GM12878 (cell line): ENCODE data around the gene RAPGEF1. TPM values are rescaled to one million over a fixed set of nuclear protein-coding genes. Genes with fewer than 3 reads are reported as not detected.

ENCODE experiments used
- DPF2 ChIP-seq: fragments of 450-650 bp; IDR thresholded peaks from 2 replicates; pipeline ENCODE4 v1.6.1; 2017; ENCODE audit warnings: mild to moderate bottlenecking
- IRF4 ChIP-seq: IDR thresholded peaks from 2 replicates; pipeline ENCODE4 v1.6.1; 2011; ENCODE audit warnings: low read depth, low read length
- JUND ChIP-seq: IDR thresholded peaks from 2 replicates; pipeline ENCODE4 v1.6.1; 2012; ENCODE audit warnings: low read depth, mild to moderate bottlenecking, low read length, improper control_type of control experiment, moderate library complexity
- MTA2 ChIP-seq: fragments of 450-650 bp; IDR thresholded peaks from 2 replicates; pipeline ENCODE4 v1.6.1; 2016; ENCODE audit warnings: low read depth, mild to moderate bottlenecking, moderate library complexity
- MYC ChIP-seq: IDR thresholded peaks from 2 replicates; pipeline ENCODE4 v1.6.1; 2011; ENCODE audit warnings: mild to moderate bottlenecking, low read length, moderate library complexity, inconsistent platforms; ENCODE audit not compliant: insufficient read depth, insufficient replicate concordance, insufficient read length, severe bottlenecking
- NFIC ChIP-seq: IDR thresholded peaks from 2 replicates; pipeline ENCODE4 v1.6.1; 2012; ENCODE audit warnings: low read depth, mild to moderate bottlenecking, inconsistent platforms, low read length, moderate library complexity
- PAX5 ChIP-seq: IDR thresholded peaks from 2 replicates; pipeline ENCODE4 v1.6.1; 2011; ENCODE audit warnings: low read depth, low read length, borderline replicate concordance
- POLR2AphosphoS2 ChIP-seq: IDR thresholded peaks from 2 replicates; pipeline ENCODE4 v1.6.1; 2011; ENCODE audit warnings: low read depth, mild to moderate bottlenecking, low read length, improper control_type of control experiment, moderate library complexity
- RBBP5 ChIP-seq: fragments of 200-600 bp; sonication (generic); conservative IDR thresholded peaks from 2 replicates; pipeline ENCODE4 v1.6.1; 2016
- SIN3A ChIP-seq: IDR thresholded peaks from 2 replicates; pipeline ENCODE4 v1.6.1; 2012; ENCODE audit warnings: low read depth, low read length, improper control_type of control experiment
- SIX5 ChIP-seq: IDR thresholded peaks from 2 replicates; pipeline ENCODE4 v1.6.1; 2011; ENCODE audit warnings: mild to moderate bottlenecking, low read depth, low read length, moderate library complexity; ENCODE audit not compliant: severe bottlenecking
- SP1 ChIP-seq: IDR thresholded peaks from one replicate; pipeline ENCODE4 v1.6.1; 2011; ENCODE audit warnings: low read depth, low read length
- TCF12 ChIP-seq: IDR thresholded peaks from 2 replicates; pipeline ENCODE4 v1.6.1; 2011; ENCODE audit warnings: low read depth, mild to moderate bottlenecking, low read length
- ZNF24 ChIP-seq: fragments of 450-650 bp; IDR thresholded peaks from 2 replicates; pipeline ENCODE4 v1.6.1; 2017; ENCODE audit warnings: antibody characterized with exemption, mild to moderate bottlenecking
- polyA plus RNA-seq, 11 experiments: library from polyadenylated mRNA; depleted of rRNA in 4 of 11; unstranded in 6 of 11; stranded (reverse) in 5 of 11; fragments of >200 nt; fragmentation: Nextera tagmentation in 4 of 11; fragmentation: Illumina TruSeq in 1 of 11; extraction: Ambion mirVana in 4 of 11; extraction: Trizol in 1 of 11; gene quantifications; 1 replicate in 1 of 11; 2 replicates in 10 of 11; pipeline versions ENCODE4 v1.2.1 to v1.2.3, GENCODE V29; 2011 to 2016; ENCODE audit warnings: inconsistent platforms in 2 of 11, missing spikeins in 2 of 11, low read depth in 1 of 11
- total RNA-seq, 4 experiments: library from RNA; depleted of rRNA in 3 of 4; stranded (reverse); fragments of >200 nt in 3 of 4; fragmentation: Illumina TruSeq in 1 of 4; extraction: Trizol in 1 of 4; gene quantifications; 2 replicates each; pipeline versions ENCODE4 v1.2.1 to v1.2.3, GENCODE V29; 2013 to 2021
- TF ChIP-seq, protein P1 (sequence below): fragments of 150-350 bp; IDR thresholded peaks from 2 replicates; pipeline ENCODE4 v1.6.1; 2014; ENCODE audit warnings: mild to moderate bottlenecking, low read depth, low read length
- TF ChIP-seq, protein P2 (sequence below): IDR thresholded peaks from 2 replicates; pipeline ENCODE4 v1.6.1; 2011; ENCODE audit warnings: borderline replicate concordance, low read depth, mild to moderate bottlenecking, moderate library complexity, low read length; ENCODE audit not compliant: insufficient read depth, poor library complexity, severe bottlenecking
- TF ChIP-seq, protein P3 (sequence below): IDR thresholded peaks from 2 replicates; pipeline ENCODE4 v1.6.1; 2012; ENCODE audit warnings: low read depth, low read length, improper control_type of control experiment
- TF ChIP-seq, protein P4 (sequence below): IDR thresholded peaks from 2 replicates; pipeline ENCODE4 v1.6.1; 2012; ENCODE audit warnings: improper control_type of control experiment, low read depth, low read length; ENCODE audit not compliant: insufficient replicate concordance
- TF ChIP-seq, protein P5 (sequence below): fragments of 150-350 bp; IDR thresholded peaks from 2 replicates; pipeline ENCODE4 v1.6.1; 2016; ENCODE audit warnings: low read depth, low read length

Gene RAPGEF1
- total and polyA plus RNA-seq, 10 of the 15 experiments (the other 5 are each of a cell fraction or from before 2014, with no cell fraction given) = 0.42 to 113 (median 45.9) TPM

DNA sequence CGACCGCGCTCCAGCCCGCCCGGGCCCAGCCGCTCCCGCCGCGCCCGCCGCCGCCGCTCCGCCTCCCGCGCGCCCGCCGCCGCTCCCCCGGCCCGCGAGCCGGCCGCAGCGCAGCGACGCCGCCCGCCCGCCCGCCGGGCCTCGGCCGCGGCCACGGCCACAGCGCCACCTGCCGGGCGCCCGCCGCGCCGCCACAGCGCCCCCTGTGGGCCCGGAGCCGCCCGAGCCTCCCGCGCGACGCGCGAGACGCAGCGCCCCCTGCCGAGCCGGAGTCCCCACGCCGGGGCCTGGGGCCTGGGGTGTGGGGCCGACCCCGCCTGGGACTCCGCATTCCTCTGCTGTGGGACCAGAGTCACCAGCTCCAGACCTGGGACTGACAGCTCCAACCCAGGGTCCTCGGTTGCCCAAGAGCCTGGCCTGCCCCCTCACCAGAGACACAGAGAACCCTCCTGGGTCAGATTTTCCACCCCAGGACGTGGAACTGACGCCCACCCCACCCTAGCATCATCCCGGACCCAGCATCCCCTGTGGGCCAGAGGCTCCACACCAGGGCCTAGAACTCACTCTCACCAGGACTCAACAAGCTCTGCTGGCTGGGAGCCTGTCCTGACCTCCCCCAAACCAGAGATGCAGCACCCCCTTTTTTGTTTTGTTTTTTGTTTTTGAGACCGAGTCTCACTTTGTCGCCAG, at the start of gene RAPGEF1 (continued):
- TF ChIP-seq, protein P1, sequence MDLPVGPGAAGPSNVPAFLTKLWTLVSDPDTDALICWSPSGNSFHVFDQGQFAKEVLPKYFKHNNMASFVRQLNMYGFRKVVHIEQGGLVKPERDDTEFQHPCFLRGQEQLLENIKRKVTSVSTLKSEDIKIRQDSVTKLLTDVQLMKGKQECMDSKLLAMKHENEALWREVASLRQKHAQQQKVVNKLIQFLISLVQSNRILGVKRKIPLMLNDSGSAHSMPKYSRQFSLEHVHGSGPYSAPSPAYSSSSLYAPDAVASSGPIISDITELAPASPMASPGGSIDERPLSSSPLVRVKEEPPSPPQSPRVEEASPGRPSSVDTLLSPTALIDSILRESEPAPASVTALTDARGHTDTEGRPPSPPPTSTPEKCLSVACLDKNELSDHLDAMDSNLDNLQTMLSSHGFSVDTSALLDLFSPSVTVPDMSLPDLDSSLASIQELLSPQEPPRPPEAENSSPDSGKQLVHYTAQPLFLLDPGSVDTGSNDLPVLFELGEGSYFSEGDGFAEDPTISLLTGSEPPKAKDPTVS = no peak
- peak; percentile 56; the same call in 1 of the 2 replicates for TF ChIP-seq SIN3A
- TF ChIP-seq NFIC = no peak
- no peak for TF ChIP-seq SP1
- no peak for TF ChIP-seq PAX5
- TF ChIP-seq, protein P2, sequence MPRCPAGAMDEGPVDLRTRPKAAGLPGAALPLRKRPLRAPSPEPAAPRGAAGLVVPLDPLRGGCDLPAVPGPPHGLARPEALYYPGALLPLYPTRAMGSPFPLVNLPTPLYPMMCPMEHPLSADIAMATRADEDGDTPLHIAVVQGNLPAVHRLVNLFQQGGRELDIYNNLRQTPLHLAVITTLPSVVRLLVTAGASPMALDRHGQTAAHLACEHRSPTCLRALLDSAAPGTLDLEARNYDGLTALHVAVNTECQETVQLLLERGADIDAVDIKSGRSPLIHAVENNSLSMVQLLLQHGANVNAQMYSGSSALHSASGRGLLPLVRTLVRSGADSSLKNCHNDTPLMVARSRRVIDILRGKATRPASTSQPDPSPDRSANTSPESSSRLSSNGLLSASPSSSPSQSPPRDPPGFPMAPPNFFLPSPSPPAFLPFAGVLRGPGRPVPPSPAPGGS = no peak
- TF ChIP-seq POLR2AphosphoS2 = no peak
- no peak for TF ChIP-seq DPF2
- TF ChIP-seq, protein P3, sequence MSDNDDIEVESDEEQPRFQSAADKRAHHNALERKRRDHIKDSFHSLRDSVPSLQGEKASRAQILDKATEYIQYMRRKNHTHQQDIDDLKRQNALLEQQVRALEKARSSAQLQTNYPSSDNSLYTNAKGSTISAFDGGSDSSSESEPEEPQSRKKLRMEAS = no peak
- TF ChIP-seq ZNF24 = no peak
- no peak for TF ChIP-seq RBBP5
- TF ChIP-seq SIX5 = no peak
- no peak for TF ChIP-seq MTA2
- no peak for TF ChIP-seq JUND
- no peak for TF ChIP-seq TCF12
- TF ChIP-seq IRF4 = no peak
- TF ChIP-seq, protein P4, sequence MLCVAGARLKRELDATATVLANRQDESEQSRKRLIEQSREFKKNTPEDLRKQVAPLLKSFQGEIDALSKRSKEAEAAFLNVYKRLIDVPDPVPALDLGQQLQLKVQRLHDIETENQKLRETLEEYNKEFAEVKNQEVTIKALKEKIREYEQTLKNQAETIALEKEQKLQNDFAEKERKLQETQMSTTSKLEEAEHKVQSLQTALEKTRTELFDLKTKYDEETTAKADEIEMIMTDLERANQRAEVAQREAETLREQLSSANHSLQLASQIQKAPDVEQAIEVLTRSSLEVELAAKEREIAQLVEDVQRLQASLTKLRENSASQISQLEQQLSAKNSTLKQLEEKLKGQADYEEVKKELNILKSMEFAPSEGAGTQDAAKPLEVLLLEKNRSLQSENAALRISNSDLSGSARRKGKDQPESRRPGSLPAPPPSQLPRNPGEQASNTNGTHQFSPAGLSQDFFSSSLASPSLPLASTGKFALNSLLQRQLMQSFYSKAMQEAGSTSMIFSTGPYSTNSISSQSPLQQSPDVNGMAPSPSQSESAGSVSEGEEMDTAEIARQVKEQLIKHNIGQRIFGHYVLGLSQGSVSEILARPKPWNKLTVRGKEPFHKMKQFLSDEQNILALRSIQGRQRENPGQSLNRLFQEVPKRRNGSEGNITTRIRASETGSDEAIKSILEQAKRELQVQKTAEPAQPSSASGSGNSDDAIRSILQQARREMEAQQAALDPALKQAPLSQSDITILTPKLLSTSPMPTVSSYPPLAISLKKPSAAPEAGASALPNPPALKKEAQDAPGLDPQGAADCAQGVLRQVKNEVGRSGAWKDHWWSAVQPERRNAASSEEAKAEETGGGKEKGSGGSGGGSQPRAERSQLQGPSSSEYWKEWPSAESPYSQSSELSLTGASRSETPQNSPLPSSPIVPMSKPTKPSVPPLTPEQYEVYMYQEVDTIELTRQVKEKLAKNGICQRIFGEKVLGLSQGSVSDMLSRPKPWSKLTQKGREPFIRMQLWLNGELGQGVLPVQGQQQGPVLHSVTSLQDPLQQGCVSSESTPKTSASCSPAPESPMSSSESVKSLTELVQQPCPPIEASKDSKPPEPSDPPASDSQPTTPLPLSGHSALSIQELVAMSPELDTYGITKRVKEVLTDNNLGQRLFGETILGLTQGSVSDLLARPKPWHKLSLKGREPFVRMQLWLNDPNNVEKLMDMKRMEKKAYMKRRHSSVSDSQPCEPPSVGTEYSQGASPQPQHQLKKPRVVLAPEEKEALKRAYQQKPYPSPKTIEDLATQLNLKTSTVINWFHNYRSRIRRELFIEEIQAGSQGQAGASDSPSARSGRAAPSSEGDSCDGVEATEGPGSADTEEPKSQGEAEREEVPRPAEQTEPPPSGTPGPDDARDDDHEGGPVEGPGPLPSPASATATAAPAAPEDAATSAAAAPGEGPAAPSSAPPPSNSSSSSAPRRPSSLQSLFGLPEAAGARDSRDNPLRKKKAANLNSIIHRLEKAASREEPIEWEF = no peak
- TF ChIP-seq MYC = no peak
- TF ChIP-seq, protein P5, sequence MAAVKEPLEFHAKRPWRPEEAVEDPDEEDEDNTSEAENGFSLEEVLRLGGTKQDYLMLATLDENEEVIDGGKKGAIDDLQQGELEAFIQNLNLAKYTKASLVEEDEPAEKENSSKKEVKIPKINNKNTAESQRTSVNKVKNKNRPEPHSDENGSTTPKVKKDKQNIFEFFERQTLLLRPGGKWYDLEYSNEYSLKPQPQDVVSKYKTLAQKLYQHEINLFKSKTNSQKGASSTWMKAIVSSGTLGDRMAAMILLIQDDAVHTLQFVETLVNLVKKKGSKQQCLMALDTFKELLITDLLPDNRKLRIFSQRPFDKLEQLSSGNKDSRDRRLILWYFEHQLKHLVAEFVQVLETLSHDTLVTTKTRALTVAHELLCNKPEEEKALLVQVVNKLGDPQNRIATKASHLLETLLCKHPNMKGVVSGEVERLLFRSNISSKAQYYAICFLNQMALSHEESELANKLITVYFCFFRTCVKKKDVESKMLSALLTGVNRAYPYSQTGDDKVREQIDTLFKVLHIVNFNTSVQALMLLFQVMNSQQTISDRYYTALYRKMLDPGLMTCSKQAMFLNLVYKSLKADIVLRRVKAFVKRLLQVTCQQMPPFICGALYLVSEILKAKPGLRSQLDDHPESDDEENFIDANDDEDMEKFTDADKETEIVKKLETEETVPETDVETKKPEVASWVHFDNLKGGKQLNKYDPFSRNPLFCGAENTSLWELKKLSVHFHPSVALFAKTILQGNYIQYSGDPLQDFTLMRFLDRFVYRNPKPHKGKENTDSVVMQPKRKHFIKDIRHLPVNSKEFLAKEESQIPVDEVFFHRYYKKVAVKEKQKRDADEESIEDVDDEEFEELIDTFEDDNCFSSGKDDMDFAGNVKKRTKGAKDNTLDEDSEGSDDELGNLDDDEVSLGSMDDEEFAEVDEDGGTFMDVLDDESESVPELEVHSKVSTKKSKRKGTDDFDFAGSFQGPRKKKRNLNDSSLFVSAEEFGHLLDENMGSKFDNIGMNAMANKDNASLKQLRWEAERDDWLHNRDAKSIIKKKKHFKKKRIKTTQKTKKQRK = no peak
